Measurements from ENCODE around the gene ZFPM1.
A peak's percentile ranks its signal among the peaks of the same experiment; 100 is the strongest.

The ZFPM1 gene

GRCh38 chr16:88525663-88525990, 72.5 kb downstream of the ZFPM1 start:
- no peak for DNase-seq (ENCODE audit: low read depth in 2 of 3, low spot score in 1 of 3)

- no peak for DNase-seq (ENCODE audit: low read depth in 2 of 3, low spot score in 1 of 3)
These were observed 73.2 kb downstream of the ZFPM1 start for GRCh38 chr16:88526008-88526905.

GRCh38 chr16:88526906-88527185, 73.8 kb downstream of the ZFPM1 start:
- DNase-seq (ENCODE audit: low read depth in 2 of 3, low spot score in 1 of 3), result no peak

- peak in 2 of 3 donors; percentile 40 to 42 for DNase-seq (ENCODE audit: low read depth in 2 of 3, low spot score in 1 of 3)
These were observed 74.3 kb downstream of the ZFPM1 start for GRCh38 chr16:88527186-88527936.

- DNase-seq (ENCODE audit: low read depth in 2 of 3, low spot score in 1 of 3), result no peak
These were observed 75.1 kb downstream of the ZFPM1 start for GRCh38 chr16:88527937-88528743.

- no peak for DNase-seq (ENCODE audit: low read depth in 2 of 3, low spot score in 1 of 3)
These were observed 75.8 kb downstream of the ZFPM1 start for GRCh38 chr16:88528902-88529318.

GRCh38 chr16:88529596-88529995, 76.5 kb downstream of the ZFPM1 start:
- DNase-seq (ENCODE audit: low read depth in 2 of 3, low spot score in 1 of 3), result no peak

- DNase-seq (ENCODE audit: low read depth in 2 of 3, low spot score in 1 of 3), result no peak
These were observed 77.2 kb downstream of the ZFPM1 start for GRCh38 chr16:88530051-88530857.

- DNase-seq (ENCODE audit: low read depth in 2 of 3, low spot score in 1 of 3), result no peak
These were observed 77.8 kb downstream of the ZFPM1 start for GRCh38 chr16:88530858-88531203.

GRCh38 chr16:88531346-88531745, 78.3 kb downstream of the ZFPM1 start:
- DNase-seq (ENCODE audit: low read depth in 2 of 3, low spot score in 1 of 3), result no peak

- DNase-seq (ENCODE audit: low read depth in 2 of 3, low spot score in 1 of 3), result no peak
These were observed 78.9 kb downstream of the ZFPM1 start for GRCh38 chr16:88531931-88532433.

- DNase-seq (ENCODE audit: low read depth in 2 of 3, low spot score in 1 of 3), result no peak
These were observed 79.6 kb downstream of the ZFPM1 start for GRCh38 chr16:88532434-88533241.

GRCh38 chr16:88533381-88533917, 80.4 kb downstream of the ZFPM1 start:
- no peak for DNase-seq (ENCODE audit: low read depth in 2 of 3, low spot score in 1 of 3)

GRCh38 chr16:88533932-88534637, 81.0 kb downstream of the ZFPM1 start:
- DNase-seq (ENCODE audit: low read depth in 2 of 3, low spot score in 1 of 3), result peak; percentile 62 to 78 (median 65)

- DNase-seq (ENCODE audit: low read depth in 2 of 3, low spot score in 1 of 3), result peak in 2 of 3 donors; percentile 18 to 26
These were observed 81.6 kb downstream of the ZFPM1 start for GRCh38 chr16:88534638-88535190.

- DNase-seq (ENCODE audit: low read depth in 2 of 3, low spot score in 1 of 3), result no peak
These were observed 82.2 kb downstream of the ZFPM1 start for GRCh38 chr16:88535191-88535856.

GRCh38 chr16:88535857-88536222, 82.8 kb downstream of the ZFPM1 start:
- no peak for DNase-seq (ENCODE audit: low read depth in 2 of 3, low spot score in 1 of 3)

- DNase-seq (ENCODE audit: low read depth in 2 of 3, low spot score in 1 of 3), result no peak
These were observed 83.4 kb downstream of the ZFPM1 start for GRCh38 chr16:88536510-88536909.

Data from stimulated activated CD4-positive, alpha-beta T cell treated with anti-CD3 and anti-CD28 coated beads, Interleukin-12 subunit alpha, Interleukin-12 subunit beta, amount 100 ng/mL, for 48 hours (primary cell).